ENCODE results near the gene HSBP1.

Gene HSBP1

GRCh38 chr16:83840060-83840617, 32.4 kb downstream of the HSBP1 start:
- DNase-seq, result no peak

- DNase-seq, result no peak
Measured at GRCh38 chr16:83842291-83842690, 34.5 kb downstream of the HSBP1 start.

- DNase-seq, result no peak
Measured at GRCh38 chr16:83842756-83843507, 35.2 kb downstream of the HSBP1 start.

DNA sequence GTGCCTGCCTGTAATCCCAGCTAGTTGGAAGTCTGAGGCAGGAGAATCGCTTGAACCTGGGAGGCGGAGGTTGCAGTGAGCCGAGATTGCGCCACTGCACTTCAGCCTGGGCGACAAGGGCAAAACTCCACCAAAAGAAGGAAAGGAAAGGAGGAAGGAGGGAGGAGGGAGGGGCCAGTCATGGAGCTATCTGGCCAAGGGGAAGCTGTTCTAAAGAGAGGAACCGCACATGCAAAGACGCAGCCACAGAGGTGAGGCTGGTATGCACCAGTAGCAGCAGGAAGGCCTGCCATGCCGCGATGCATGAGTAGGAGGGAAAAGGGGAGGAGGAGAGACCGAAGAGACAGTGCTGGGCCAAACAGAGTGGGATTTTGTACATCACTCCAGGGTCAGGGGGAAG, 35.9 kb downstream of the HSBP1 start:
- no peak for DNase-seq

- no peak for DNase-seq
Measured at GRCh38 chr16:83845263-83845662, 37.5 kb downstream of the HSBP1 start.

GRCh38 chr16:83847371-83848225, 39.8 kb downstream of the HSBP1 start:
- DNase-seq, result no peak

- DNase-seq, result no peak
Measured at GRCh38 chr16:83849421-83849820, 41.6 kb downstream of the HSBP1 start.

- no peak for DNase-seq
Measured at GRCh38 chr16:83850947-83851346, 43.2 kb downstream of the HSBP1 start.

DNA sequence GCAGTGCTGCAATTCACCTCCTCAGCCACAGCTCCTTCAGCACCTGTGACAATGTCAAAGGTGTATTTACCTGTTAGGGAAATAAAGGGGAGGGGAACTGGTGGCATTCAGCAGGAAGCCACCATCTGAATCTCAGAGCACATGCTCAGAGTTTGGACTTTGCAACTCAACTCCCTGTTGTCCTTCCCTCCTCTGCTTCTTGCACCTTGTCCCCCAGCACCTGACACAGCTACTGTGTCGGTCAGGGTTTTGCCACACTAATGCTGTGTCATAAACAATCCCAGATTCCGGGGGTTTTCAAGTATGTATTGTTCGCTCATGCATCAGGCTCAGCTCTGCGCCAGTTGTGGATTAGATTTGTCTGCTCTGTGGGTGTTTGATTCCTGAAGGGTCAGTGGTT, 43.7 kb downstream of the HSBP1 start:
- DNase-seq, result no peak

DNA sequence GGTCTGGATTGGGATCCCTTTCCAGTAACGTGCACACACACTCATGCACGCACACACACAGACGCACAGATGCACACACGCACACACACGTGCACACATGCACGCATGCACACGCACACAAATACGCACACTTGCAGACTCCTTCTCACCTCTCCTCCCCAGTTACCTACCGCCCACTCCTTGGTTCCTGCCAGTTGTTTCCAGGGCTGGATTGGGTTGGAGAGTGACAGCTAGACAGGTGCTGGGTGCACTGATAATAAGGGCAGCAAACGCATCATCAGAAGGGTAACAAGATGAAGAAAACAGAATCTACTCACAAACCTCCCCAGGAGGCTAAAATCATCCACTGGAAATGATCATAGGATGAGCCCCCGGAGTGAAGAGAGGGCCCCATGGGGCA, 45.0 kb downstream of the HSBP1 start:
- no peak for DNase-seq

- no peak for DNase-seq
Measured at GRCh38 chr16:83853834-83854233, 46.1 kb downstream of the HSBP1 start.

DNA sequence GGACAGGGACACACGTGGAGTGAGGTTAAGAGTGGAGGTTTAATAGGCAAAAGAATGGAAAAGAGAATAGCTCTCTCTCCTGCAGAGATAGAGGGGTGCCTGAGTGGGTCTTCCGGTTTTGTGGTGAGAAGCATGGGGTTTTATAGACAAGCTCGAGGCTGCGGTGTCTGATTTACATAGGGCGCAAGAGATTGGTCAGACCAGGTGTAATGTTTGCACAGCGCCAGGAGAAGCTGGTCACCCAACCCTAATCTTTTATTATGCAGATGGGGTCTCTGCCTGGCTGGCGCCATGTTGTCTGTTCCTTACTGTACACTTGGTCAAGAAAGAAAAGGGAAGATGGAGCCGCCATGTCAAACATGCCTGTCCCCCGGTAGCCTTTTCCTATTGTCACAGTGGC, 46.6 kb downstream of the HSBP1 start:
- no peak for DNase-seq

DNA sequence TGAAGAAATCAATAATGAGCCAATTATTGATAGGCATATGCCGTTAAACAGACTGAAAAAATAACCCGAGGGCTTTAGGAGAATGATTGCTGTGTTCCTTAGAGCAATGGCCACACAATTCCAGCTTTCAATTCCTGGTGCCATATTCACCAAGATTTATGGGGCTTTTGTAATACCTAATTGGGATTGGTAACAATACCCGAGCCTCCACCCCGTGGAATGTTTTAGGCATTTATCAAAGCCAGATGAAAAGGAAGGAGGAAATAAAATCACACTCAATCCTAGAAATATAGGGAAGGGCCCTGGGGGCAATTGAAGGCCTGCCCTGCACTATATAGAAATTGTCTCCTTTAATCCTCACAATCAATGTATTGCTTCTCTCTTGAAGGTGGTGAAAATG, 49.0 kb downstream of the HSBP1 start:
- DNase-seq, result no peak

DNA sequence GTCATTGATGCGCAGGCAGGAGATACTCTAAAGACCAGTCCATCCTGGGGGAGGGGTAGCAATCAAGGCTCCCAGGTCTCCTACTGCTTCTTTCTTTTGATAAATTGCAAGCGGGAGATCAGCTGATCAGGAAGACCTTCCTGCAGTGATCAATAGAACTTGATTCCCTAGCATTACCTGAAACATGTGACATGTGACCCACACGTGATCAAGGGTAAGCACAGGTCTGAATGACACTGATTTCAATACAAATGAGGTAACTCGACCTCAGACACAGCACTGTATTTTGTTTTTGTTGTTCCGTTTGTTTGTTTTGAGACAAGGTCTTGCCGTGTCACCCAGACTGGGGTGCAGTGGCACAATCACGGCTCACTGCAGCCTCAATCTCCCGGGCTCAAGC, 51.5 kb downstream of the HSBP1 start:
- DNase-seq, result no peak

DNA sequence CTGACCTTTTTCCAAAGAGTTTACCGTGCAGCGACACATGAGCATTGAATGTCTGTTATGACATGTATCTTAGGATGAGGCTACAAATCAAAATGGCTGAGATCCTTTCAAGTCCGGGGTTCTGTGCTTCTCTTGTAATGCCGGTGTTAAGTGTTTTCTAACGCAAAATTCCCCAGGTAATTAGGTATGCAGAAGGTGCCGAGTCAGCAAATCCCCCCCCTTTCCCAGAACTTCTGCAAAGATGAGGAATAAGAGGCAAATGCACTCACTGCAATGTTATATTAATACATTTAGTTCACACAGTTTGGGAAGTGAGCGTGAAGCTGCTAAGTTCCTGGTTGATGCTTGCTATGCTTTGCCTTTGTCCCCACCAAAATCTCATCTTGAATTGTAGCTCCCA, 54.9 kb downstream of the HSBP1 start:
- no peak for DNase-seq

DNA sequence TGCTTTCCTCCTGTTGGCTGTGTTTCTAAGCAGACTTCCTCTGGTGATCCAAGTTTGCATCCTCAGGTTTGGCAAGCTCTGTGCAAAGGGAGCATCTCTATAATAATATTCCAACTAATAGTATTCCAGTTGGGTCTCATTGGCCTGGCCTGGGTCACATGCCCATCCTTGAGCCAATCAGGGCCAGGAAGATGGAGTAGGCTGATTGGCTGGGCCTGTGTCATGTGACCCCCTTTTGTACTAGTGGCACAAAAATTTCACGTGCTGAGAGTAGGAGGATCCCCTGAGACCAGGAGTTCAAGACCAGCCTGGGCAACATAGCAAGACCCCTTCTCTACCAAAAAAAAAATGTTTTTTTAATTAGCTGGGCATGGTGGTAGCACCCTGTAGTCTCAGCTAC, 55.9 kb downstream of the HSBP1 start:
- no peak for DNase-seq
